Measurements from ENCODE around the gene PIM2. TPM values are rescaled to one million over a fixed set of nuclear protein-coding genes. Genes with fewer than 3 reads are reported as not detected.

The PIM2 gene
- total RNA-seq, 1 donor from 2014 or later, result 16.5 TPM

GRCh38 chrX:48940404-48940955, 21.7 kb upstream of the PIM2 start:
- Mint-ChIP-seq H3K27me3 (ENCODE audit: unreplicated experiment) (no peaks in the 10 kb centered on the region), H3K36me3 (ENCODE audit: unreplicated experiment) (no peaks in the 10 kb centered on the region), H3K4me3 (ENCODE audit: unreplicated experiment) (no peak overlapping the region), H3K4me1 (ENCODE audit: low read depth, unreplicated experiment) (peaks cover 11% of the 10 kb centered on the region), H3K27ac (ENCODE audit: unreplicated experiment) (no peak overlapping the region), H3K9me3 (ENCODE audit: unreplicated experiment) (no peaks in the 10 kb centered on the region)
- TF ChIP-seq CTCF (IDR thresholded peaks at IDR 0.05; ENCODE audit: partially characterized antibody, unreplicated experiment), result no peak
- DNase-seq, result no peak

GRCh38 chrX:48939524-48940228, 20.9 kb upstream of the PIM2 start:
- DNase-seq, result no peak
- Mint-ChIP-seq H3K36me3 (ENCODE audit: unreplicated experiment) (no peaks in the 10 kb centered on the region), H3K4me3 (ENCODE audit: unreplicated experiment) (no peak overlapping the region), H3K27ac (ENCODE audit: unreplicated experiment) (no peak overlapping the region), H3K9me3 (ENCODE audit: unreplicated experiment) (no peaks in the 10 kb centered on the region), H3K27me3 (ENCODE audit: unreplicated experiment) (no peaks in the 10 kb centered on the region), H3K4me1 (ENCODE audit: low read depth, unreplicated experiment) (peaks cover 11% of the 10 kb centered on the region)
- no peak for TF ChIP-seq CTCF (IDR thresholded peaks at IDR 0.05; ENCODE audit: partially characterized antibody, unreplicated experiment)

- DNase-seq, result no peak
- Mint-ChIP-seq H3K36me3 (ENCODE audit: unreplicated experiment) (no peaks in the 10 kb centered on the region), H3K9me3 (ENCODE audit: unreplicated experiment) (no peaks in the 10 kb centered on the region), H3K4me1 (ENCODE audit: low read depth, unreplicated experiment) (peaks cover 11% of the 10 kb centered on the region), H3K4me3 (ENCODE audit: unreplicated experiment) (no peak overlapping the region), H3K27me3 (ENCODE audit: unreplicated experiment) (no peaks in the 10 kb centered on the region), H3K27ac (ENCODE audit: unreplicated experiment) (no peak overlapping the region)
- TF ChIP-seq CTCF (IDR thresholded peaks at IDR 0.05; ENCODE audit: partially characterized antibody, unreplicated experiment), result no peak
Measured at GRCh38 chrX:48938721-48939425, 20.0 kb upstream of the PIM2 start.

GRCh38 chrX:48937054-48937907, 18.5 kb upstream of the PIM2 start:
- peak overlapping the region; percentile 43 for H3K27ac Mint-ChIP-seq (ENCODE audit: unreplicated experiment)
- DNase-seq, result no peak
- peak overlapping the region; percentile 51 for H3K4me3 Mint-ChIP-seq (ENCODE audit: unreplicated experiment)

More at GRCh38 chrX:48937054-48937907, 18.5 kb upstream of the PIM2 start:
- Mint-ChIP-seq H3K4me1 (ENCODE audit: low read depth, unreplicated experiment) (peaks cover 10% of the 10 kb centered on the region), H3K27me3 (ENCODE audit: unreplicated experiment) (peaks cover 1% of the 10 kb centered on the region), H3K36me3 (ENCODE audit: unreplicated experiment) (no peaks in the 10 kb centered on the region), H3K9me3 (ENCODE audit: unreplicated experiment) (no peaks in the 10 kb centered on the region)
- TF ChIP-seq CTCF (IDR thresholded peaks at IDR 0.05; ENCODE audit: partially characterized antibody, unreplicated experiment), result no peak
